ENCODE measurements around the gene RHCG. TPM values are rescaled to one million over a fixed set of nuclear protein-coding genes. Genes with fewer than 3 reads are reported as not detected.
A peak's percentile ranks its signal among the peaks of the same experiment; 100 is the strongest.
"Not testable (repeated sequence)": the region's sequence is repeated elsewhere in the genome, so short reads cannot be mapped to it uniquely, and the experiment has no call there.

The RHCG gene
- total RNA-seq, 2 donors from 2014 or later = not detected

- Mint-ChIP-seq H3K27ac (no peak overlapping the region), H3K9me3 (no peaks in the 10 kb centered on the region), H3K36me3 (no peaks in the 10 kb centered on the region)
- ATAC-seq (no peak), DNase-seq (ENCODE audit: low spot score in 2 of 2) (no peak)
Measured at GRCh38 chr15:89490814-89491315, 5.5 kb downstream of the RHCG start.

DNA sequence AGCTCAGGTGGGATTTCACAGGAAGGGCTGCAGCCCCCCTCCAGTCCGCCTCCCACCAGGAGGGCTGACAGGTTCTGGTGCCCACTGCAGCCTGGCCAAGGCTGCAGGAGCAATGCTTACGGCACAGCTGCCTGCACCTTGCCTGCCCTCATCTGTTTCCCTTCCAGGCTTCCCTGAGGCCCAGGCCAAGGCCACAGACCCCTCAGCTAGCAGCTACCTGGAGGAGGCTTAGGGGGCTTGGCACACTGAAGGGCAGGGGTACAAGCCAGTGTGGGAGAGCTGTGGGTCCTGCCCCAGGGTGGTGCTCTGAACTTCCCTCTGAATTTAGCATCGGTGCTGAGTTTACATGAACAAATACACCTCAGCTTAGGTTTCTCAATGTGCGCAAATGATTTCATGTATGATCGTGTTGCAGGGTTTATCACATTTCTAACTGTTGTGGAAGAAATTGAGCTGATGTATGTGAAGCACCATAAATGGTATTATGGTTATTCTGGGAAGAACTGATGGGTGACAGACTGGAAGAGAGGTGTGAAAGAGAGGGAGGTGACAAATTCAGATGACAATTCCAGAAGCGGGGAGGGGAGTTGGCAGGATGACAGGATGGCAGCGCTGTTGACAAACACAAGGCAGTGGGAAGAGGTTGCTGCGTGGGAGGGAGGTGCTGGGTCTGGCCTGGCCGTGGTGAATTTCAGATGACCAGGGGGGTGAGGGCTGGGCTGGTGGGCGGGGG lies 6.1 kb downstream of the RHCG start:
- no peak for DNase-seq (ENCODE audit: low spot score in 2 of 2)

DNA sequence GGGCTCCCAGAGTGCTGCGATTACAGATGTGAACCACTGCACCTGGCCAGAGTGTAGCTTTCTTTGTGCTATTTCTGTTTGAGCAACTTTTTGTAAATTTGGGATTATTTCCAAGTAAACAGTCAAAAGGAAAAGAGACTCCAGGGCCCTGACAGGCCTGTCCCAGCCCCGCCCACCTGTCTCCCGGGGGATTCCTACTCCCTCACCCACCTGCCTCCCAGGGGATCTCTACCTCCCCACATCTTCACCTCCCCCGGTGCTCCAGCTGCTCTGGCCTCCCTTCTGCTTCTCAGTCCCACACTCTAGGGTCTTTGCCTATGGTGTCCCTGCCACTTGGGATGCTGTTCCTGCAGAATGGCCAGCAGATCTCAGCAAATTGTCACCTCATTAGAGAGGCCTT lies 7.0 kb downstream of the RHCG start:
- ATAC-seq (no peak), DNase-seq (ENCODE audit: low spot score in 2 of 2) (peak in 1 of 2 donors; percentile 7)
- Mint-ChIP-seq H3K9me3 (no peaks in the 10 kb centered on the region), H3K27ac (no peak overlapping the region), H3K36me3 (no peaks in the 10 kb centered on the region)

More for the DNA sequence above, 6.1 kb downstream of the RHCG start:
- Mint-ChIP-seq H3K27ac (no peak overlapping the region), H3K9me3 (no peaks in the 10 kb centered on the region), H3K36me3 (no peaks in the 10 kb centered on the region)
- ATAC-seq = no peak

- no peaks in the 10 kb centered on the region for H3K36me3 Mint-ChIP-seq
- no peaks in the 10 kb centered on the region for H3K9me3 Mint-ChIP-seq
- no peak for ATAC-seq
- DNase-seq (ENCODE audit: low spot score in 2 of 2) = no peak
- H3K27ac Mint-ChIP-seq = no peak overlapping the region
Measured at GRCh38 chr15:89487791-89488190, 8.6 kb downstream of the RHCG start.

DNA sequence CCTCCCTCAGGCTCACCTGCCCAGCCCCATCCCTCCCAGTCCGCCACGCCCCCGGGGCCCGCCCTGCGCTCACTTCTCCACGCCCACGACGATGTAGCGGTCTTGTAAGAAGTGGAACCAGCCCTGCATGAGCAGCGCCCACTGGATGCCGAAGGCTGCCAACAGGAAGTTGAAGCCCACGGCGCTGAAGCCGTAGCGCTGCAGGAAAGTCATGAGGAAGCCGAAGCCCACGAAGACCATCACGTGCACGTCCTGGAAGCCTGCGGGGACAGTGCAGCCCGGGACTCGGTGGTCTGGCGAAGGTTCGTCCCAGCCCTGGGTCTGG lies 9.7 kb downstream of the RHCG start:
- ATAC-seq = peak in 1 of 2 donors; percentile 77
- peak in 1 of 2 donors; percentile 38 for DNase-seq (ENCODE audit: low spot score in 2 of 2)
- H3K27ac Mint-ChIP-seq = no peak overlapping the region
- H3K9me3 Mint-ChIP-seq = no peaks in the 10 kb centered on the region
- H3K36me3 Mint-ChIP-seq = no peaks in the 10 kb centered on the region

- DNase-seq (ENCODE audit: low spot score in 2 of 2) (no peak), ATAC-seq (no peak)
- Mint-ChIP-seq H3K36me3 (no peaks in the 10 kb centered on the region), H3K9me3 (no peaks in the 10 kb centered on the region), H3K27ac (no peak overlapping the region)
Measured at GRCh38 chr15:89483079-89483478, 13.3 kb downstream of the RHCG start.

DNA sequence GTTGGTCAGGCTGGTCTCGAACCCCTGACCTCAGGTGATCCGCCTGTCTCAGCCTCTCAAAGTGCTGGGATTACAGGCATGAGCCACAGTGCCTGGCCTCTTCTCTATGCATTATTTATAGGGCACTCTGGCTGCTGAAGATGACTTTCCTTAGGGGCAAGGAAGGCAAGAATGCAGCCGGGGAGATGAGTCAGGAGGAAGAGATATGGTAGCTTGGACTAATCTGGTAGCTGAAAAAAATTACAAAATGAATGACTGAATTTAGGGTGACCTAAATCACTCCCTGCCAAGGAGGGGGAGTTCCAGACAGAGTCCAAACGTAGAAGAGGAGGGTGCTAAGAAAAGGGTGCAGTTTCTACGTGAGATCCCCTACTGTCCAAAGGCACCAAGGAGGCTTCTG lies 14.2 kb downstream of the RHCG start:
- Mint-ChIP-seq H3K36me3 (no peaks in the 10 kb centered on the region), H3K27ac (no peak overlapping the region), H3K9me3 (no peaks in the 10 kb centered on the region)
- ATAC-seq (no peak), DNase-seq (ENCODE audit: low spot score in 2 of 2) (no peak)

DNA sequence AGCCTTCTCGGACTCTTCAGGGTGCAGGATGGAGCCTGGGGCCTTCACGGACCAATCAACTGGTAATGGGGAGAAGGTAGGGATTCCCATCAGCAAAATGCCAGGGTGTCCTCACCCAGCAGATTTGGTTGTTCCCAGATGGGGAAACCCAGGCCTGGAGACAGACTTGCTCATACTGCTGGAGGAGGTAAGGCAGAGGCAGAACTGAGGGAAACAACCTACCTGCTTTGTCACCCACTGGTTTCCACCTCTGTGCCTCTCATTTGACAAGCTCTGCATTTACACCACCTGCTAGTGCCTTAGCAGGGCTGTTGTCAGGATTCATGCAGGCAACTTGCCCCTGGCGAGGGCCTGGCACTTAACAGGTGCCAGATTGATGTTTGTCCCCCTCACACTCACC lies 15.9 kb downstream of the RHCG start:
- Mint-ChIP-seq H3K36me3 (no peaks in the 10 kb centered on the region), H3K9me3 (no peaks in the 10 kb centered on the region), H3K27ac (peak overlapping the region in 1 of 2 donors; percentile 29)
- DNase-seq (ENCODE audit: low spot score in 2 of 2) (no peak), ATAC-seq (no peak)

- Mint-ChIP-seq H3K27ac (no peak overlapping the region), H3K36me3 (no peaks in the 10 kb centered on the region), H3K9me3 (peaks cover 0 to 4% of the 10 kb centered on the region in 2 donors)
- ATAC-seq (no peak), DNase-seq (ENCODE audit: low spot score in 2 of 2) (no peak)
Measured at GRCh38 chr15:89479173-89479572, 17.2 kb downstream of the RHCG start.

DNA sequence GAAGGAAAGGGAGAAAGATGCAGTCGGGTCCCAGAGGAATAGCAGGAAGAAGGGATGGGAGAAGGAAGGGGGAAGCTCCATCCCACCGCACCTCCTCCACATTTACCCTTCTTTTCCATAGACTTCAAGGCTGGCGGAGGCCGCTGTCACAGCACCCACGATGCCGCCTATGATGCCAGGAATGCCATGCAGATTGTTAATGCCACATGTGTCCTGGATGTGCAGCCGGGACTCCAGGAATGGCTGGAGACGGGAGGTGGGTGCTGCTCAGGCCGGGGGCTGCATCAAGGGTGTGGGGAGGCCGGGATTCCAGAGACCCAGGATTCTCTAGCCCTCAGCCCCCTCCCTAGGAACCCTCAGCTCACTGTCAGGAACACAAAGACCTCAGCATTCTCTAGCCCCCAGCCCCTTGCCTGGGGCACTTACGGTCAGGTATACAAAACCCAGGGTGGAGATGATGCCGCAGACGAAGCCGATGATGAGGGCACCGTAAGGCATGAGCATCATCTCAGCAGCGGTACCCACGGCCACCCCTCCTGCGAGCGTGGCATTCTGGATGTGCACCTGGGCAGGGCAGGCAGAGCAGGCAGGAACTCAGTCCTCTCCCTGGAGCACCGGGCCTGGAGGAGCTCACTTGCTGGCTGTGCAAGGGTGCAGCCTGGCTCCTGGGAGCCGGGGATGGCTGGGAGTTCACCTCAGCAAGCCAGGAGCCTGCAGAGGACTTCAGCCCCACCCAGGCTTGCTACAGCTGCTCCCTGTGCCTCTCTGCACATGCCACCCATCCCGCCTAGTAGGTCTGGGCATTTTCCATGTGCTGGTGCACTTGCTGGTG lies 18.8 kb downstream of the RHCG start:
- H3K9me3 Mint-ChIP-seq = peaks cover 0 to 4% of the 10 kb centered on the region in 2 donors
- no peaks in the 10 kb centered on the region for H3K36me3 Mint-ChIP-seq
- no peak for ATAC-seq
- no peak for DNase-seq (ENCODE audit: low spot score in 2 of 2)
- no peak overlapping the region for H3K27ac Mint-ChIP-seq

GRCh38 chr15:89475661-89476060 lies 20.7 kb downstream of the RHCG start:
- H3K27ac Mint-ChIP-seq = no peak overlapping the region
- ATAC-seq = no peak
- no peak for DNase-seq (ENCODE audit: low spot score in 2 of 2)
- H3K36me3 Mint-ChIP-seq = no peaks in the 10 kb centered on the region
- peaks cover 0 to 4% of the 10 kb centered on the region in 2 donors for H3K9me3 Mint-ChIP-seq

GRCh38 chr15:89472785-89473256 lies 23.6 kb downstream of the RHCG start:
- no peaks in the 10 kb centered on the region for H3K36me3 Mint-ChIP-seq
- H3K9me3 Mint-ChIP-seq = peaks cover 0 to 4% of the 10 kb centered on the region in 2 donors
- peak overlapping the region in 1 of 2 donors; percentile 50 for H3K27ac Mint-ChIP-seq
- ATAC-seq (peak; percentile 44 to 86), DNase-seq (ENCODE audit: low spot score in 2 of 2) (peak in 1 of 2 donors; percentile 70)

DNA sequence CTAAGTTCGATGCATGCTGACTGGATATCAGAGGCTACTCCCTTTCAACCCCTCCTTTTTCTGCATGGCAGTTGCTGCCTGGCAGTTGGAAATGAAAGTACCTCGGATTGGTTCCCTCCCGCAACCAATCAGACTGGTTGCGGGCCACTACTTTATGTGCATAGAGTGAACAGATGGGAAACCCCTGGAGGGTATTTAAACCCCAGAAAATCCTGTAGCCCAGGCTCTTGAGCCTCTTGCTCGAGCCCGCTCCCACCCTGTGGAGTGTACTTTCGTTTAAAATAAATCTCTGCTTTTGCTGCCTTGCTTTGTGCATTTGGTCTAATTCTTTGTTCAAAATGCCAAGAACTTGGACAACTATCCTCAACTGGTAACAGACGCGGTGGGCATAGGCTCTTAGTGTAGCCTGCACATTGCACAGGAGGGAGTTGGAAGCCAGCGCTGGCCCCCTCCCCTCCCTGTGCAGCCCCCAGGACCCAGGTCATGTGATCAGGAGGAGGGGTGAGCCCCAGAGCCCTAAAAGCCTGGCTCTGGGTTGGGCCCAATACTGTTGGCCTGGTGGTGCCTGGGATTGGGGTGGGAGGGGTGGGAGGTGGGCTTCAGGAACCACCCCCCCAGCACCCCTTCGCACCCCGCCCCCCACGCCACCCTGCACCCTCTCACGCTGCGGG lies 26.8 kb downstream of the RHCG start:
- ATAC-seq = no peak
- Mint-ChIP-seq H3K36me3 (no peaks in the 10 kb centered on the region), H3K27ac (no peak overlapping the region), H3K9me3 (no peaks in the 10 kb centered on the region)
- no peak for DNase-seq (ENCODE audit: low spot score in 2 of 2)

- H3K9me3 Mint-ChIP-seq; DNase-seq (ENCODE audit: low spot score in 2 of 2); H3K36me3 Mint-ChIP-seq; ATAC-seq; H3K27ac Mint-ChIP-seq: not testable (repeated sequence)
Measured at GRCh38 chr15:89468813-89469212, 27.6 kb downstream of the RHCG start.

DNA sequence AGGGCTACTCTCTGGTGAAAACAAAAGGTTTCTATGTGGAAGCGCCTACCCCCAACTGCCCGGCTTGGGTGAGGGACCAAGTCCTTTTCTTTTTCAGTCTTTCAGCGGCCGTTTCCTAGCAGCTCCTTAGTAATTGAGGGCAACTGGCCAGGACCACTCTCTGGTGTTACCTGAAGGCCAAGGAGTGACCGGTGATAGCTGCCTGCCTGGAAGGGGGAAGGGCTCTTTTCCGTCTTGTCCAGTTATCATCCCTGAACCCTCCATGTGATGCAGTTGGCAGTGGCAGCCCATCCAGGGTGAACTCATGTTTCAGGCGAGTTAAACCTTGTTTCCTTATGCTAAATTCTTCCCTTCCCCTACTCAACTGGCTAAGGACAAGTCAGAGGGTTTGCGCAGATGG lies 33.3 kb downstream of the RHCG start:
- ATAC-seq = no peak
- DNase-seq (ENCODE audit: low spot score in 2 of 2) = no peak
- Mint-ChIP-seq H3K27ac (no peak overlapping the region), H3K36me3 (no peaks in the 10 kb centered on the region), H3K9me3 (no peaks in the 10 kb centered on the region)

DNA sequence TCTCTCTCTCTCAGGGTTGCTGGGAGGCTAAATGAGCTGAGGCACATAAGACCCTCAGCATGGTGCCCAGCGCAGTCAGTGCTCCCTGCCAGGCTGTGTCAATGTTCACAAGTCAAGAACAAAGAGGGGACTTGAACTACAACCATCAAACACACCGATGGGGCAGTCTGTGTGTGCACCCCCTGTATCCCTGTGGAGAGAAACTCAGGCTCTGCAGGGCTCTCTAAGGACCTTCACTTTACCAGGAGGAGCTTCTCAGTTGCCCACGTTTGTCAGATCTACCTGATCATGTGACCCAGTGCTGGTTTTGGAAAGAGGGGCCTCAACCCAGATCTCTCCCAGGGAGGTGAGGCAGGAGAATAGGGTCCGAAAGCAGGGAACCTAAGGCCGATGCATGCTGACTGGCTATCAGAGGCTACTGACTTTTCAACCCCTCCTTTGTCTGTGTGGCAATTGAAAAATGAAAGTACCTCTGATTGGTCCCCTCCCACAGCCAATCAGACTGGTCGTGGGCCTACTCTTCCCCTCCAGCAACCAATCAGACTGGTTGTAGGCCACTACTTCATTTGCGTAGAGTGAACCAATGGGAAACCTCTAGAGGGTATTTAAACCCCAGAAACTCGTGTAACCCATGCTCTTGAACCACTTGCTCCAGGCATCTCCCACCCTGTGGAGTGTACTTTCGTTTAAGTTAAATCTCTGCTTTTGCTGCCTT lies 34.0 kb downstream of the RHCG start:
- Mint-ChIP-seq H3K36me3 (no peaks in the 10 kb centered on the region), H3K27ac (no peak overlapping the region), H3K9me3 (no peaks in the 10 kb centered on the region)
- DNase-seq (ENCODE audit: low spot score in 2 of 2) = no peak
- ATAC-seq = peak; percentile 26 to 34

Measured in activated naive CD4-positive, alpha-beta T cell treated with anti-CD3 and anti-CD28 coated beads, Interleukin-2, amount 50 U/mL, for 72 hours (primary cell).